Measurements from ENCODE around the gene IRF8. TPM values are rescaled to one million over a fixed set of nuclear protein-coding genes. Genes with fewer than 3 reads are reported as not detected.

IRF8 gene
- total and polyA plus RNA-seq, 2 of the 13 experiments (the other 11 are each of a cell fraction or from before 2014, with no cell fraction given): not detected

- TF ChIP-seq ELK4 (CRISPR knock-in tag; IDR thresholded peaks at IDR 0.05; ENCODE audit: borderline replicate concordance): no peak
- TF ChIP-seq PAX8 (CRISPR knock-in tag; IDR thresholded peaks at IDR 0.05; ENCODE audit: borderline replicate concordance): no peak
- no peak for TF ChIP-seq ZNF562 (CRISPR knock-in tag; IDR thresholded peaks at IDR 0.05; ENCODE audit: borderline replicate concordance)
These were observed 22.1 kb downstream of the IRF8 start (continued) for GRCh38 chr16:85921026-85921425.

- Histone ChIP-seq H3K27me3 (ENCODE audit: control insufficient read depth in 1 of 2, insufficient read depth in 2 of 2, low read length in 2 of 2) (peaks cover 2 to 40% of the 10 kb centered on the region in 2 experiments; a peak in 3 of 5 replicates), H3K9me3 (ENCODE audit: low read length) (no peaks in the 10 kb centered on the region), H3K9ac (ENCODE audit: insufficient read depth, low read depth, low read length) (no peak overlapping the region), H3K79me2 (ENCODE audit: insufficient read depth, low read length) (no peaks in the 10 kb centered on the region), H3K4me1 (ENCODE audit: insufficient read depth, low read length) (no peaks in the 10 kb centered on the region), H3K36me3 (replicated peaks in 1 of 2; ENCODE audit: control insufficient read depth in 1 of 2, insufficient read depth in 2 of 2, low read length in 2 of 2) (no peaks in the 10 kb centered on the region), H2AFZ (ENCODE audit: low read length) (no peak overlapping the region), H4K20me1 (ENCODE audit: insufficient read depth, low read length) (no peaks in the 10 kb centered on the region), H3K4me3 (replicated peaks in 1 of 3; ENCODE audit: insufficient read depth in 1 of 3, low read depth in 2 of 3, low read length in 3 of 3) (no peak overlapping the region), H3K27ac (ENCODE audit: extremely low read length, insufficient read depth, low read length) (no peak overlapping the region), H3K4me2 (ENCODE audit: low read depth, low read length) (no peak overlapping the region)
- in situ Hi-C loops (cut with HindIII; ENCODE audit: extremely low pct_ligation_motif_present, low pct_unique_long_range_greater_than_20kb): no loop called here
- intact Hi-C loops (cut with micrococcal nuclease; ENCODE audit: unreplicated experiment): no loop called here
- TF ChIP-seq ZNF530 (CRISPR knock-in tag; IDR thresholded peaks at IDR 0.05; ENCODE audit: low read depth) (no peak), ARNTL (CRISPR knock-in tag; IDR thresholded peaks at IDR 0.05) (no peak), ZNF362 (CRISPR knock-in tag; IDR thresholded peaks at IDR 0.05; ENCODE audit: borderline replicate concordance) (no peak), RARG (CRISPR knock-in tag; IDR thresholded peaks at IDR 0.05; ENCODE audit: low read depth) (no peak), ATF1 (CRISPR knock-in tag; IDR thresholded peaks at IDR 0.05) (no peak)
- TF ChIP-seq, protein P1, sequence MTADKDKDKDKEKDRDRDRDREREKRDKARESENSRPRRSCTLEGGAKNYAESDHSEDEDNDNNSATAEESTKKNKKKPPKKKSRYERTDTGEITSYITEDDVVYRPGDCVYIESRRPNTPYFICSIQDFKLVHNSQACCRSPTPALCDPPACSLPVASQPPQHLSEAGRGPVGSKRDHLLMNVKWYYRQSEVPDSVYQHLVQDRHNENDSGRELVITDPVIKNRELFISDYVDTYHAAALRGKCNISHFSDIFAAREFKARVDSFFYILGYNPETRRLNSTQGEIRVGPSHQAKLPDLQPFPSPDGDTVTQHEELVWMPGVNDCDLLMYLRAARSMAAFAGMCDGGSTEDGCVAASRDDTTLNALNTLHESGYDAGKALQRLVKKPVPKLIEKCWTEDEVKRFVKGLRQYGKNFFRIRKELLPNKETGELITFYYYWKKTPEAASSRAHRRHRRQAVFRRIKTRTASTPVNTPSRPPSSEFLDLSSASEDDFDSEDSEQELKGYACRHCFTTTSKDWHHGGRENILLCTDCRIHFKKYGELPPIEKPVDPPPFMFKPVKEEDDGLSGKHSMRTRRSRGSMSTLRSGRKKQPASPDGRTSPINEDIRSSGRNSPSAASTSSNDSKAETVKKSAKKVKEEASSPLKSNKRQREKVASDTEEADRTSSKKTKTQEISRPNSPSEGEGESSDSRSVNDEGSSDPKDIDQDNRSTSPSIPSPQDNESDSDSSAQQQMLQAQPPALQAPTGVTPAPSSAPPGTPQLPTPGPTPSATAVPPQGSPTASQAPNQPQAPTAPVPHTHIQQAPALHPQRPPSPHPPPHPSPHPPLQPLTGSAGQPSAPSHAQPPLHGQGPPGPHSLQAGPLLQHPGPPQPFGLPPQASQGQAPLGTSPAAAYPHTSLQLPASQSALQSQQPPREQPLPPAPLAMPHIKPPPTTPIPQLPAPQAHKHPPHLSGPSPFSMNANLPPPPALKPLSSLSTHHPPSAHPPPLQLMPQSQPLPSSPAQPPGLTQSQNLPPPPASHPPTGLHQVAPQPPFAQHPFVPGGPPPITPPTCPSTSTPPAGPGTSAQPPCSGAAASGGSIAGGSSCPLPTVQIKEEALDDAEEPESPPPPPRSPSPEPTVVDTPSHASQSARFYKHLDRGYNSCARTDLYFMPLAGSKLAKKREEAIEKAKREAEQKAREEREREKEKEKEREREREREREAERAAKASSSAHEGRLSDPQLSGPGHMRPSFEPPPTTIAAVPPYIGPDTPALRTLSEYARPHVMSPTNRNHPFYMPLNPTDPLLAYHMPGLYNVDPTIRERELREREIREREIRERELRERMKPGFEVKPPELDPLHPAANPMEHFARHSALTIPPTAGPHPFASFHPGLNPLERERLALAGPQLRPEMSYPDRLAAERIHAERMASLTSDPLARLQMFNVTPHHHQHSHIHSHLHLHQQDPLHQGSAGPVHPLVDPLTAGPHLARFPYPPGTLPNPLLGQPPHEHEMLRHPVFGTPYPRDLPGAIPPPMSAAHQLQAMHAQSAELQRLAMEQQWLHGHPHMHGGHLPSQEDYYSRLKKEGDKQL (CRISPR knock-in tag; IDR thresholded peaks at IDR 0.05; ENCODE audit: low read depth): no peak
- ChIA-PET POLR2A (no interaction called here), CTCF (ENCODE audit: low intra/inter-chr PET ratio, low total read pairs) (no interaction called here)
- 55% methylated on average over 21 of the region's 24 CpGs for WGBS (ENCODE audit: low lambda C conversion rate)
- no TSS peak for BruUV-seq (replicated peaks)
- DNase-seq (ENCODE audit: low spot score) (no peak), FAIRE-seq (no peak), ATAC-seq (no peak)
These were observed 24.4 kb downstream of the IRF8 start for GRCh38 chr16:85923153-85924021.

Data from HepG2 (cell line).